SK-N-SH (cell line): ENCODE measurements around the gene CHPF2. TPM values are rescaled to one million over a fixed set of nuclear protein-coding genes. Genes with fewer than 3 reads are reported as not detected.

ENCODE experiments used
- CTCF ChIA-PET: fragments of 300-600, 350-600 bp; formaldehyde crosslinking; extraction: SDS; loops from one replicate; lab custom pipeline; 2021; lab: Yijun Ruan, JAX
- POLR2A ChIA-PET: fragments of 350-600 bp; sonication (Branson Sonifier 250); formaldehyde crosslinking; extraction: SDS; loops from one replicate; lab custom pipeline; 2020; ENCODE audit warnings: antibody characterized with exemption, inconsistent platforms; lab: Yijun Ruan, JAX
- DNase-seq: peaks from one replicate; pipeline ENCODE4 v3.0.0; 2012
- H2AFZ ChIP-seq: fragments of 200-600 bp; sonication (generic); 2 replicates; pipeline ENCODE4 v1.8.1; 2016; ENCODE audit warnings: antibody characterized with exemption, mild to moderate bottlenecking, low read depth
- H3F3A ChIP-seq: fragments of 200-600 bp; sonication (generic); replicated peaks from 2 replicates; pipeline ENCODE3; 2016; ENCODE audit warnings: antibody characterized with exemption, mild to moderate bottlenecking; ENCODE audit not compliant: insufficient read depth
- H3K27ac ChIP-seq, 2 experiments: fragments of 200-500 bp in 1 of 2; fragments of 200-600 bp in 1 of 2; sonication (Bioruptor generic) in 1 of 2; sonication (generic), shearing (Covaris generic) in 1 of 2; 2 replicates each; pipeline versions ENCODE4 v1.5.1 to v1.6.1; 2014 to 2016; ENCODE audit warnings: low read depth in 2 of 2, inconsistent platforms in 1 of 2, low read length in 1 of 2, mild to moderate bottlenecking in 1 of 2, mixed read lengths in 1 of 2
- H3K27me3 ChIP-seq: fragments of 200-600 bp; sonication (generic), shearing (Covaris generic); 2 replicates; pipeline ENCODE4 v1.6.1; 2016; ENCODE audit warnings: mixed run types; ENCODE audit not compliant: insufficient read depth
- H3K36me3 ChIP-seq, 2 experiments: fragments of 200-500 bp in 1 of 2; fragments of 200-600 bp in 1 of 2; sonication (Bioruptor generic) in 1 of 2; sonication (generic) in 1 of 2; replicated peaks in 1 of 2; 2 replicates each; pipeline versions ENCODE3 to v1.5.1; 2014 to 2016; ENCODE audit warnings: low read length in 1 of 2, mild to moderate bottlenecking in 1 of 2; ENCODE audit not compliant: insufficient read depth in 2 of 2, control insufficient read depth in 1 of 2
- H3K4me1 ChIP-seq, 2 experiments: fragments of 200-500 bp in 1 of 2; fragments of 200-600 bp in 1 of 2; sonication (Bioruptor generic) in 1 of 2; sonication (generic), shearing (Covaris generic) in 1 of 2; 2 replicates each; pipeline versions ENCODE4 v1.5.1 to v1.6.1; 2014 to 2016; ENCODE audit warnings: low read depth in 1 of 2, low read length in 1 of 2, mixed run types in 1 of 2; ENCODE audit not compliant: insufficient read depth in 2 of 2, control insufficient read depth in 1 of 2
- H3K4me2 ChIP-seq: fragments of 200-600 bp; sonication (generic), shearing (Covaris generic); 2 replicates; pipeline ENCODE4 v1.6.1; 2017; ENCODE audit warnings: mixed run types
- H3K4me3 ChIP-seq, 2 experiments: fragments of 200-500 bp in 1 of 2; fragments of 200-600 bp in 1 of 2; sonication (Bioruptor generic) in 1 of 2; sonication (generic), shearing (Covaris generic) in 1 of 2; 2 replicates each; pipeline versions ENCODE4 v1.5.1 to v1.8.1; 2014 to 2016; ENCODE audit warnings: low read depth in 2 of 2, inconsistent platforms in 1 of 2, low read length in 1 of 2, mild to moderate bottlenecking in 1 of 2, mixed read lengths in 1 of 2, moderate library complexity in 1 of 2
- H3K79me2 ChIP-seq: fragments of 200-600 bp; sonication (generic); 2 replicates; pipeline ENCODE4 v1.8.1; 2017; ENCODE audit warnings: mild to moderate bottlenecking; ENCODE audit not compliant: insufficient read depth
- H3K9ac ChIP-seq: fragments of 200-600 bp; sonication (generic); 2 replicates; pipeline ENCODE4 v1.6.1; 2017; ENCODE audit warnings: mixed run types
- H3K9me2 ChIP-seq: fragments of 200-600 bp; sonication (generic); 2 replicates; pipeline ENCODE4 v1.6.1; 2017; ENCODE audit warnings: mixed run types
- H3K9me3 ChIP-seq: fragments of 200-600 bp; sonication (generic); 2 replicates; pipeline ENCODE4 v1.6.1; 2017; ENCODE audit warnings: mixed run types, mild to moderate bottlenecking, moderate library complexity
- H4K20me1 ChIP-seq: fragments of 200-600 bp; sonication (generic); 2 replicates; pipeline ENCODE4 v1.6.1; 2017; ENCODE audit warnings: mild to moderate bottlenecking, mixed run types; ENCODE audit not compliant: insufficient read depth
- CTCF ChIP-seq: fragments of 200-600 bp; sonication (generic); IDR thresholded peaks from 2 replicates; pipeline ENCODE4 v1.6.1; 2017; ENCODE audit warnings: antibody characterized with exemption, mild to moderate bottlenecking, moderate library complexity
- POLR2AphosphoS5 ChIP-seq: IDR thresholded peaks from 2 replicates; pipeline ENCODE4 v1.6.1; 2012; ENCODE audit warnings: low read depth, low read length
- SMC3 ChIP-seq: IDR thresholded peaks from 2 replicates; pipeline ENCODE4 v1.6.1; 2012; ENCODE audit warnings: low read depth, low read length, improper control_type of control experiment
- USF1 ChIP-seq: IDR thresholded peaks from 2 replicates; pipeline ENCODE4 v1.4.0; 2012; ENCODE audit warnings: low read depth, borderline replicate concordance
- WGBS: methylation state at CpG from one replicate; pipeline ENCODE4 v1.1.6; 2017; ENCODE audit warnings: low lambda C conversion rate; 5-methylcytosine and 5-hydroxymethylcytosine counted together
- polyA plus RNA-seq, 3 experiments: library from polyadenylated mRNA; depleted of rRNA; stranded (reverse); fragments of >200 nt; gene quantifications; 2 replicates each; pipeline ENCODE4 v1.2.3, GENCODE V29; 2012

CHPF2 gene
- polyA plus RNA-seq, 1 of the 3 experiments (the other 2 are of a cell fraction): 68.6 TPM

GRCh38 chr7:151239837-151240459 is 7.7 kb downstream of the CHPF2 start (continued):
- no peak for TF ChIP-seq CTCF
- TF ChIP-seq USF1: no peak

- Histone ChIP-seq H2AFZ (no peak overlapping the region), H3K27ac (0 out of 4 replicates have a peak overlapping the region, but pooled peaks of 1 of the 2 experiments have one; percentile 11), H3K27me3 (no peaks in the 10 kb centered on the region), H3K4me3 (no peak overlapping the region), H3K9me3 (no peaks in the 10 kb centered on the region), H3K9me2 (no peaks in the 10 kb centered on the region), H4K20me1 (peaks cover 62% of the 10 kb centered on the region), H3K79me2 (peaks cover 53% of the 10 kb centered on the region), H3K9ac (no peak overlapping the region)
- peak; percentile 28 for DNase-seq
- POLR2A ChIA-PET: no interaction called here
- WGBS: 91% methylated on average over 4 of the region's 4 CpGs
- TF ChIP-seq SMC3 (no peak), USF1 (no peak), POLR2AphosphoS5 (peak; percentile 24; the same call in 1 of the 2 replicates), CTCF (no peak)
- TF ChIP-seq, all 33 proteins: peak for 1
- CTCF ChIA-PET: interaction anchor here (1.0 to 2.1 kb wide), 4 partner anchors 13 to 29 kb away, joined by 3 to 7 read pairs (median 3); partner anchors contain the start of gene ABCF2
- peaks cover 34 to 74% of the 10 kb centered on the region in 2 experiments for H3K36me3 ChIP-seq
- peaks cover 42% of the 10 kb centered on the region for H3F3A ChIP-seq
- peaks cover 8 to 18% of the 10 kb centered on the region in 2 experiments; a peak in 3 of 4 replicates for H3K4me1 ChIP-seq
- no peak overlapping the region for H3K4me2 ChIP-seq
Measured at GRCh38 chr7:151240536-151240935, 8.3 kb downstream of the CHPF2 start.
